ENCODE measurements around the gene RDM1. TPM values are rescaled to one million over a fixed set of nuclear protein-coding genes. Genes with fewer than 3 reads are reported as not detected.

Gene RDM1
- total RNA-seq, 1 experiment from 2014 or later: 11.7 TPM

DNA sequence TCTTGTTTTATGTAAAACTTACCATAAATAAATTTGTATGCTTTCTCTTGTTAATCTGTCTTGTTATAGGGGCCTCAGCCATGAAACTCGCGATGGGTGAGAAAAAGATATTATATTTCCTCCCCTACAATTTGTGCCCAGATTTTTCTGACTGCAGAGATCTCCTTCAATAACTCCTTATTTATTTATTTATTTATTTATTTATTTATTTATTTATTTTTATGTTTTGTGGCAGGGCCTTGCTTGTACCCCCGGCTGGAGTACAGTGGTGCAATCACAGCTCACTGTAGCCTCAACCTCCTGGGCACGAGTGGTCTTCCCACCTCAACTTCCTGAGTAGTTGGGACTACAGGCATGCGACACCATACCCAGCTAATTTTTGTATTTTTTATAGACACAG is 27.1 kb downstream of the RDM1 start:
- H3K27me3 ChIP-seq (ENCODE audit: insufficient read depth, low read length): no peaks in the 10 kb centered on the region
- H3K79me2 ChIP-seq (ENCODE audit: insufficient read depth, low read length): no peaks in the 10 kb centered on the region
- H3K9ac ChIP-seq (ENCODE audit: low read length): no peak overlapping the region
- ChIA-PET CTCF (no interaction called here), RAD21 (ENCODE audit: low non-redundant PET in 1 of 2, low total read pairs in 2 of 2, uncharacterized antibody in 2 of 2, unreplicated experiment in 2 of 2) (no interaction called here), POLR2A (no interaction called here)
- no peaks in the 10 kb centered on the region for H3K9me3 ChIP-seq (ENCODE audit: control insufficient read depth in 1 of 2, insufficient read depth in 1 of 2, low read depth in 1 of 2, low read length in 2 of 2)
- H2AFZ ChIP-seq (ENCODE audit: low read depth, low read length, poor library complexity, severe bottlenecking): no peak overlapping the region
- H3K4me3 ChIP-seq (replicated peaks in 1 of 2; ENCODE audit: low read depth in 1 of 2, low read length in 2 of 2): no peak overlapping the region
- no peaks in the 10 kb centered on the region for H3K9me2 ChIP-seq (ENCODE audit: insufficient read depth)
- H3K27ac ChIP-seq (ENCODE audit: low read depth, low read length): no peak overlapping the region
- H3K36me3 ChIP-seq (ENCODE audit: control insufficient read depth in 1 of 2, insufficient read depth in 2 of 2, low read length in 2 of 2): no peaks in the 10 kb centered on the region
- H3K4me2 ChIP-seq (ENCODE audit: low read length): no peak overlapping the region
- H3K4me1 ChIP-seq (ENCODE audit: control insufficient read depth in 1 of 2, insufficient read depth in 2 of 2, low read length in 2 of 2): no peaks in the 10 kb centered on the region
- DNase-seq (ENCODE audit: low read depth, low spot score): no peak
- ATAC-seq: no peak
- no TSS peak for BruUV-seq (replicated peaks)
- H4K20me1 ChIP-seq (ENCODE audit: insufficient read depth): no peaks in the 10 kb centered on the region
- TF ChIP-seq EGR1 (IDR thresholded peaks at IDR 0.05; ENCODE audit: low read depth) (no peak), POLR2A (IDR thresholded peaks at IDR 0.05; ENCODE audit: borderline replicate concordance, extremely low read depth, insufficient read depth, insufficient read length) (no peak), RAD21 (IDR thresholded peaks at IDR 0.05; ENCODE audit: low read depth) (no peak), SRF (IDR thresholded peaks at IDR 0.05; ENCODE audit: low read depth) (no peak), ZFX (IDR thresholded peaks at IDR 0.05) (no peak), FOSL1 (IDR thresholded peaks at IDR 0.05; ENCODE audit: low read depth) (no peak), TCF7L2 (IDR thresholded peaks at IDR 0.05; ENCODE audit: borderline replicate concordance, extremely low read depth, insufficient read depth, insufficient read length) (no peak)
- TF ChIP-seq, protein P1, sequence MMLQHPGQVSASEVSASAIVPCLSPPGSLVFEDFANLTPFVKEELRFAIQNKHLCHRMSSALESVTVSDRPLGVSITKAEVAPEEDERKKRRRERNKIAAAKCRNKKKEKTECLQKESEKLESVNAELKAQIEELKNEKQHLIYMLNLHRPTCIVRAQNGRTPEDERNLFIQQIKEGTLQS (IDR thresholded peaks at IDR 0.05): no peak
- TF ChIP-seq, protein P2, sequence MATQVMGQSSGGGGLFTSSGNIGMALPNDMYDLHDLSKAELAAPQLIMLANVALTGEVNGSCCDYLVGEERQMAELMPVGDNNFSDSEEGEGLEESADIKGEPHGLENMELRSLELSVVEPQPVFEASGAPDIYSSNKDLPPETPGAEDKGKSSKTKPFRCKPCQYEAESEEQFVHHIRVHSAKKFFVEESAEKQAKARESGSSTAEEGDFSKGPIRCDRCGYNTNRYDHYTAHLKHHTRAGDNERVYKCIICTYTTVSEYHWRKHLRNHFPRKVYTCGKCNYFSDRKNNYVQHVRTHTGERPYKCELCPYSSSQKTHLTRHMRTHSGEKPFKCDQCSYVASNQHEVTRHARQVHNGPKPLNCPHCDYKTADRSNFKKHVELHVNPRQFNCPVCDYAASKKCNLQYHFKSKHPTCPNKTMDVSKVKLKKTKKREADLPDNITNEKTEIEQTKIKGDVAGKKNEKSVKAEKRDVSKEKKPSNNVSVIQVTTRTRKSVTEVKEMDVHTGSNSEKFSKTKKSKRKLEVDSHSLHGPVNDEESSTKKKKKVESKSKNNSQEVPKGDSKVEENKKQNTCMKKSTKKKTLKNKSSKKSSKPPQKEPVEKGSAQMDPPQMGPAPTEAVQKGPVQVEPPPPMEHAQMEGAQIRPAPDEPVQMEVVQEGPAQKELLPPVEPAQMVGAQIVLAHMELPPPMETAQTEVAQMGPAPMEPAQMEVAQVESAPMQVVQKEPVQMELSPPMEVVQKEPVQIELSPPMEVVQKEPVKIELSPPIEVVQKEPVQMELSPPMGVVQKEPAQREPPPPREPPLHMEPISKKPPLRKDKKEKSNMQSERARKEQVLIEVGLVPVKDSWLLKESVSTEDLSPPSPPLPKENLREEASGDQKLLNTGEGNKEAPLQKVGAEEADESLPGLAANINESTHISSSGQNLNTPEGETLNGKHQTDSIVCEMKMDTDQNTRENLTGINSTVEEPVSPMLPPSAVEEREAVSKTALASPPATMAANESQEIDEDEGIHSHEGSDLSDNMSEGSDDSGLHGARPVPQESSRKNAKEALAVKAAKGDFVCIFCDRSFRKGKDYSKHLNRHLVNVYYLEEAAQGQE (IDR thresholded peaks at IDR 0.05; ENCODE audit: low read depth): no peak
- intact Hi-C loops (cut with micrococcal nuclease): no loop called here
